ENCODE results near the gene NR1I3. TPM values are rescaled to one million over a fixed set of nuclear protein-coding genes. Genes with fewer than 3 reads are reported as not detected.

The NR1I3 gene
- total and polyA plus RNA-seq, 2 donors (not counting 1 experiment from before 2014, with no cell fraction given): not detected

DNA sequence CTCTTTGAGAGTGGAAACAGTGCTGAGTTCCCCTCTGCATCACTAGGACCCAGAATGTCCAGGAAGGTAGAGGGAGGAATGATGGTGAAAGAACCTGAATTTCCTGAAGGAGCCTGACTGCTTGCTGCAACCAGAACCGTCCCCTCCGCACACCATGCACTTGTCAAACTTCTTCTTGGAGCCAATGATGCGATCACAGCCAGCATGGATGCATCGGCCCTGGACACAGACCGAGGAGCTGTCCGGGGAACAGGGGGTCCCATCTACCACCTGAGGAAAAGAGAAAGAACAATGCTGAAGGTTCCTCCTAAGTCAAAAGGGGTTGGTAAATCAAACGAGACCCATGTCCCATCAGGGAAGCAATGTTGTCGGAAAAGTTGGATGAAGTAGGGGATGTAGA, 46.0 kb downstream of the NR1I3 start:
- Histone ChIP-seq H3K27ac (ENCODE audit: low read length in 2 of 2) (no peak overlapping the region), H3K79me2 (ENCODE audit: control insufficient read depth, insufficient read depth, low read length) (peaks cover 26% of the 10 kb centered on the region), H3K27me3 (replicated peaks in 1 of 4; ENCODE audit: control extremely low read depth in 1 of 4, control insufficient read depth in 3 of 4, insufficient read depth in 4 of 4, low read length in 3 of 4) (no peaks in the 10 kb centered on the region), H3K4me3 (ENCODE audit: control extremely low read depth in 1 of 5, extremely low read depth in 1 of 5, insufficient read depth in 1 of 5, low read depth in 2 of 5, low read length in 4 of 5) (no peak overlapping the region), H3K36me3 (replicated peaks in 1 of 2; ENCODE audit: control extremely low read depth in 1 of 2, control insufficient read depth in 1 of 2, extremely low read depth in 1 of 2, insufficient read depth in 2 of 2, low read length in 1 of 2) (no peaks in the 10 kb centered on the region), H3K9me3 (ENCODE audit: control extremely low read depth in 1 of 3, control insufficient read depth in 2 of 3, insufficient read depth in 1 of 3, low read length in 2 of 3) (no peaks in the 10 kb centered on the region), H4K20me1 (ENCODE audit: control insufficient read depth, insufficient read depth, low read length, poor library complexity, severe bottlenecking) (no peaks in the 10 kb centered on the region), H2AFZ (ENCODE audit: insufficient read depth, low read depth, low read length, poor library complexity, severe bottlenecking) (no peak overlapping the region), H3K4me2 (replicated peaks; ENCODE audit: low read depth, low read length, poor library complexity, severe bottlenecking) (peak overlapping the region; percentile 12), H3K9ac (ENCODE audit: low read length) (no peak overlapping the region), H3K4me1 (ENCODE audit: control insufficient read depth in 2 of 2, insufficient read depth in 2 of 2, low read length in 2 of 2) (peaks cover 64 to 79% of the 10 kb centered on the region in 2 donors)
- no peak for TF ChIP-seq EZH2 (IDR thresholded peaks at IDR 0.05; ENCODE audit: borderline replicate concordance, insufficient read depth, low read depth, low read length, poor library complexity, severe bottlenecking)
- TF ChIP-seq, protein P1, sequence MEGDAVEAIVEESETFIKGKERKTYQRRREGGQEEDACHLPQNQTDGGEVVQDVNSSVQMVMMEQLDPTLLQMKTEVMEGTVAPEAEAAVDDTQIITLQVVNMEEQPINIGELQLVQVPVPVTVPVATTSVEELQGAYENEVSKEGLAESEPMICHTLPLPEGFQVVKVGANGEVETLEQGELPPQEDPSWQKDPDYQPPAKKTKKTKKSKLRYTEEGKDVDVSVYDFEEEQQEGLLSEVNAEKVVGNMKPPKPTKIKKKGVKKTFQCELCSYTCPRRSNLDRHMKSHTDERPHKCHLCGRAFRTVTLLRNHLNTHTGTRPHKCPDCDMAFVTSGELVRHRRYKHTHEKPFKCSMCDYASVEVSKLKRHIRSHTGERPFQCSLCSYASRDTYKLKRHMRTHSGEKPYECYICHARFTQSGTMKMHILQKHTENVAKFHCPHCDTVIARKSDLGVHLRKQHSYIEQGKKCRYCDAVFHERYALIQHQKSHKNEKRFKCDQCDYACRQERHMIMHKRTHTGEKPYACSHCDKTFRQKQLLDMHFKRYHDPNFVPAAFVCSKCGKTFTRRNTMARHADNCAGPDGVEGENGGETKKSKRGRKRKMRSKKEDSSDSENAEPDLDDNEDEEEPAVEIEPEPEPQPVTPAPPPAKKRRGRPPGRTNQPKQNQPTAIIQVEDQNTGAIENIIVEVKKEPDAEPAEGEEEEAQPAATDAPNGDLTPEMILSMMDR (IDR thresholded peaks at IDR 0.05): no peak
- POLR2A ChIA-PET: interaction anchor here (1.1 to 1.2 kb wide), 2 partner anchors 10 to 38 kb away, joined by 3 to 5 read pairs; partner anchors contain the start of gene UFC1
- no peaks in the 10 kb centered on the region for H3K27me3 Mint-ChIP-seq
- CTCF ChIA-PET: interaction anchor here (0.6 to 4.8 kb wide), 22 partner anchors 10 to 192 kb away, joined by 3 to 64 read pairs (median 4); partner anchors contain the start of genes DEDD, NDUFS2, PPOX and TOMM40L
- 100% methylated on average over 3 of the region's 8 CpGs for WGBS (ENCODE audit: insufficient coverage)
- ATAC-seq (ENCODE audit: low read depth): no peak
- no peak overlapping the region for H3K4me3 Mint-ChIP-seq
- no peak for DNase-seq
- peaks cover 64% of the 10 kb centered on the region for H3K4me1 Mint-ChIP-seq
- H3K9me3 Mint-ChIP-seq (ENCODE audit: insufficient read depth): no peaks in the 10 kb centered on the region
- H3K27ac Mint-ChIP-seq: peak overlapping the region; percentile 46
- intact Hi-C loops (cut with micrococcal nuclease): loop anchor here (1.0 to 5.0 kb wide), 5 partner anchors 10 to 190 kb away; partner anchors contain the start of genes NDUFS2, PPOX and TOMM40L

DNA sequence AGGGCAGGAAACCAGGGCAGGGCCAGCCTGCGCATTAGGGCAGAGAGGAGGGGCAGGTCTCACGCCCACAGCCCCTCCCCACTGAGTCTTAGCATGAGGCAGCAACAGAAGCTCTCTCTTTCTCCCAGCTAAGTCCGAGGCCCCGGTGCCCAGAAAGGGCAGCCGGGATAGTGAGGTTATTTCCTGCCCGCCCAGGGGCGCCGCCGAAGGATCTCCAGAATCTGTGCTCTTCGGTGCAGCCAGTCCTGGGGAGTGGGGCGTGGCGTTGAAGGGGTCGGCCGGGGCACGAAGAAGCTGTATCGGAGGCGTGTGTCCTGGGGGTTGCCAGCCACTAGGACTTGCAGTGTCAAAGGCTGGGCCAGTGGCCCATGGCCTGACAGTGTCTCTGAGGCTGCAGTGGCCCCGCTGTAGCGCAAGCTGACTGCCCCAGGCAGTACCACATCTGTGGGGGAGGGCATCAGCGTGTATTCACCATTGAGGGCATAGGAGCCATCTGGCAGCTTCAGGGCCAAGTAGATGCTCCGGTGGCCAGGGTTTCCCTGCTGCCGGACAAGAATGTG, 47.0 kb downstream of the NR1I3 start:
- ChIA-PET POLR2A (interaction anchor here (0.5 to 1.2 kb wide), 4 partner anchors 11 to 127 kb away, joined by 3 to 8 read pairs (median 4); partner anchors contain the start of gene UFC1), CTCF (interaction anchor here (0.8 to 4.8 kb wide), 21 partner anchors 9 to 193 kb away, joined by 3 to 64 read pairs (median 4); partner anchors contain the start of genes DEDD, NDUFS2, PPOX and TOMM40L)
- Histone ChIP-seq H3K9ac (ENCODE audit: low read length) (no peak overlapping the region), H3K36me3 (replicated peaks in 1 of 2; ENCODE audit: control extremely low read depth in 1 of 2, control insufficient read depth in 1 of 2, extremely low read depth in 1 of 2, insufficient read depth in 2 of 2, low read length in 1 of 2) (no peaks in the 10 kb centered on the region), H3K27ac (ENCODE audit: low read length in 2 of 2) (no peak overlapping the region), H3K79me2 (ENCODE audit: control insufficient read depth, insufficient read depth, low read length) (peaks cover 26% of the 10 kb centered on the region), H3K9me3 (ENCODE audit: control extremely low read depth in 1 of 3, control insufficient read depth in 2 of 3, insufficient read depth in 1 of 3, low read length in 2 of 3) (no peaks in the 10 kb centered on the region), H3K4me1 (ENCODE audit: control insufficient read depth in 2 of 2, insufficient read depth in 2 of 2, low read length in 2 of 2) (peaks cover 72 to 82% of the 10 kb centered on the region in 2 donors), H2AFZ (ENCODE audit: insufficient read depth, low read depth, low read length, poor library complexity, severe bottlenecking) (no peak overlapping the region), H3K4me3 (ENCODE audit: control extremely low read depth in 1 of 5, extremely low read depth in 1 of 5, insufficient read depth in 1 of 5, low read depth in 2 of 5, low read length in 4 of 5) (no peak overlapping the region), H3K4me2 (replicated peaks; ENCODE audit: low read depth, low read length, poor library complexity, severe bottlenecking) (no peak overlapping the region), H4K20me1 (ENCODE audit: control insufficient read depth, insufficient read depth, low read length, poor library complexity, severe bottlenecking) (no peaks in the 10 kb centered on the region), H3K27me3 (replicated peaks in 1 of 4; ENCODE audit: control extremely low read depth in 1 of 4, control insufficient read depth in 3 of 4, insufficient read depth in 4 of 4, low read length in 3 of 4) (no peaks in the 10 kb centered on the region)
- TF ChIP-seq, protein P1 (IDR thresholded peaks at IDR 0.05): no peak
- no peak for TF ChIP-seq EZH2 (IDR thresholded peaks at IDR 0.05; ENCODE audit: borderline replicate concordance, insufficient read depth, low read depth, low read length, poor library complexity, severe bottlenecking)
- Mint-ChIP-seq H3K4me1 (peaks cover 71% of the 10 kb centered on the region), H3K4me3 (no peak overlapping the region), H3K27ac (no peak overlapping the region), H3K9me3 (ENCODE audit: insufficient read depth) (no peaks in the 10 kb centered on the region), H3K27me3 (no peaks in the 10 kb centered on the region)
- ATAC-seq (ENCODE audit: low read depth): no peak
- 93% methylated on average over 20 of the region's 22 CpGs for WGBS (ENCODE audit: insufficient coverage)
- no peak for DNase-seq
- intact Hi-C loops (cut with micrococcal nuclease): loop anchor here (5.0 kb wide), 1 partner anchor 36 kb away; the partner anchor contains the start of gene TOMM40L
